ENCODE data around the gene ATP6AP2. TPM values are rescaled to one million over a fixed set of nuclear protein-coding genes. Genes with fewer than 3 reads are reported as not detected.

The ATP6AP2 gene
- total RNA-seq, 2 donors from 2014 or later, result 44.9 to 82.6 TPM

GRCh38 chrX:40644821-40645358 is 64.1 kb downstream of the ATP6AP2 start:
- ATAC-seq (replicated peaks), result peak; percentile 61
- H3K27ac Mint-ChIP-seq, result peak overlapping the region; percentile 90
- peak overlapping the region; percentile 91 for H3K4me3 Mint-ChIP-seq
- peaks cover 15% of the 10 kb centered on the region for H3K4me1 Mint-ChIP-seq
- H3K36me3 Mint-ChIP-seq (ENCODE audit: low read depth), result peaks cover 55% of the 10 kb centered on the region
- no peaks in the 10 kb centered on the region for H3K9me3 Mint-ChIP-seq
- no peaks in the 10 kb centered on the region for H3K27me3 Mint-ChIP-seq

DNA sequence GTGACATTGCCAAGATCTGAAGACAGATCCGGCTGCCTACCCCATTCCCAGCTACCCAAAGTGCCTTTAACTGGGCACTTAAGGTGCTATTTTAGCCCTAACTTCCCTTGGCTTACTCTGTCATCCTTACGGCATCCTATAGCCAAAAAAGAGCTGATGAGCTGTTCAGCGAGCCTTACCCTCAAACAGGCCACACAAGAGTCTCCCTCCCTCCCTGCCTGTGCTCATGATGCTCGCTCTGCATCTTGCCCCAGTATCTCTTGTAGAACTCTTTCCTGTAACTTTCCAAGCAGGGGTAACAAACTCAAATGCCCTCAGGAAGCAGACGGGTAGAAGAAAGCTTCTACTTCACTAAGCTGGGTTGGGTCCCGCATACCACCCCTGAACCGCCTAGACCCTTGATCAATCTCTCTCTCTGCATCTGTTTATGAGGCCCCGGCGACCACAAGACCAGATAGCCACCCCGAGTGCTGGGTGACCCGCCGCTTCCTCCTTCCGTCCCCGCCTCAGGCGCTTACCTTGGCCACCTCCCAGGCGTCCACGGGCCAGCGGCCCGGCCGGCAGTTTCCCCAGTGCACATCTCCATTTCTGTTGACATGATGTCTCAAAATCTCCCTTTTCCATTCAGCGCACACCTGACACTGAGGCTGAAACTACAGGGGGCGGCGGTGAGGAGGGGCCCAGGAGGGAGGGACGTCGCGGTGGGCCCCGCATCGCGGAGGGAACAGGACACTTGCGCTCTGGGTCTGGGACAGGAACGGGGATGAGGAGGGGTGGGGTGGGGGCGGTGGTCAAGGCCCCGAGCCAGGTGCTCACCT is 65.9 kb downstream of the ATP6AP2 start:
- peak; percentile 40 for ATAC-seq (replicated peaks)
- peaks cover 15% of the 10 kb centered on the region for H3K4me1 Mint-ChIP-seq
- H3K27me3 Mint-ChIP-seq, result no peaks in the 10 kb centered on the region
- peaks cover 55% of the 10 kb centered on the region for H3K36me3 Mint-ChIP-seq (ENCODE audit: low read depth)
- peak overlapping the region; percentile 95 for H3K27ac Mint-ChIP-seq
- H3K4me3 Mint-ChIP-seq, result peak overlapping the region; percentile 91
- H3K9me3 Mint-ChIP-seq, result no peaks in the 10 kb centered on the region

DNA sequence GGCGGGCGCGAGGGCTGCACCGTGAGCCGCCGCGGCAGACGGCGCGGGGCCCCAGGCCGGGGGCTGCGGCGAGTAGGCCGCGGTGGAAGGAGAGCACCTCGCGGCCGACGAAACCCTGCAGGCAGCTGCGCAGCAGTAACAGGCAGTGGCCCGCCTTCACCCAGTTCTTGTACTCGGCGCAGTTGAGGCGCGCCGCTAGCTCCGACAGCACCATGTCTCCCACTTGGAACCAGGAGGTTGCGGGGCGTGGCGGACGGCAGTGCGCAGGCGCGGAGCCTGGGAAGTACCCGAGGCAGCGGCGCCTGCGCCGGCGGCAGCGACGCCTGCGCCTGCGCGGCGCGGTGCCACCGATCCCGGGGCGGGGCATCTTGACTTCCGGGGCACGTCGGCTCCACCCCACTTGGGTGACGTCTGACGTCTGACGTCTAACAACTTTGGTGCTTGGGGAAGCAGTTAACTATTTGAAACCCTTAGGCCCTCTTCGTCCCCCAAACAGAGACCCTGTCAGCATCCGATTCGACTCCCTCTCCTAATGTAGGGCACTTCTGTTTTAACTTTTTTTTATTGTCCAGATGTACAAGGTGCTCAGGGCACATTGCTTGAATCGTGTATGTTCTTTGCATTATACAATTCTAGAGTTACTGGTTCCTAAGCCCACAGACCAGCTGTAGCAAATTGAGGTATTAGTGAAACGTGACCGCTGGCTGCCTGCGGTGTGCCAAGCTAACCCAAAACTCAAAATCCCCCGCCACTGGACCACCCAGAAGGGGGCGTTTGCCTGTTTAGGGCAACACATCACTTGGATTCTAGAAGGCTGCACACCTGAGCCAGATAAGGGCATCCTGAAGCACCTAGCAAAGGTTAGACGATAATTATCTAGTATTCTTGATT is 66.8 kb downstream of the ATP6AP2 start, which contains the start of gene CXorf38:
TSS of gene CXorf38 (minus strand) at position 255 of the 891 bp plus-strand sequence. CDS start at position 214, 41 bp downstream.
- Mint-ChIP-seq H3K4me3 (peak within 1 kb of the TSS; percentile 91), H3K27ac (peak within 1 kb of the TSS; percentile 95), H3K27me3 (no peaks in the 10 kb centered on the region), H3K9me3 (no peaks in the 10 kb centered on the region), H3K36me3 (ENCODE audit: low read depth) (peaks cover 50% of the 10 kb centered on the region), H3K4me1 (peaks cover 8% of the 10 kb centered on the region)
- peak; percentile 77 for ATAC-seq (replicated peaks)

- Mint-ChIP-seq H3K4me3 (no peak overlapping the region), H3K27ac (no peak overlapping the region), H3K9me3 (no peaks in the 10 kb centered on the region), H3K27me3 (no peaks in the 10 kb centered on the region), H3K36me3 (ENCODE audit: low read depth) (peaks cover 50% of the 10 kb centered on the region), H3K4me1 (no peaks in the 10 kb centered on the region)
- no peak for ATAC-seq (replicated peaks)
Observed at GRCh38 chrX:40651620-40652223, 71.0 kb downstream of the ATP6AP2 start.

DNA sequence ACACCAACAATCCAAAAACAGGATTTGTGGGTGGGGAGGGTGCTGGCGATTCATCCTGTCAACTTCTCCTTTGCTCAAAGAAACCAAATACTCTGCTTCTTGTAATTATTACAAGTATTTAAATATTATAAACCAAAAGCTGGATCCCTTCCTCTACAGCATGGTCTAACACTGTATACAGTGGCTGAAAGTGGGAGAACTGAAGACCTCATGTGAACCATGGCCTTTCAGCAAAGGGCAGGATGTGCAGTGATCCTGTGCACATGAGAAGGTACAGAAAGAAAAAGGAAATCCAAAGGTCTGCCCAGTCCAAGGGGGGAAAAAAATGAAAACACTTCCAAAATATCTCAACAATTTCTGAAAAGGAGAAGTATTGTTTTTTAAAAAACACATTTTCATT is 71.9 kb downstream of the ATP6AP2 start:
- peaks cover 54% of the 10 kb centered on the region for H3K36me3 Mint-ChIP-seq (ENCODE audit: low read depth)
- no peak for ATAC-seq (replicated peaks)

DNA sequence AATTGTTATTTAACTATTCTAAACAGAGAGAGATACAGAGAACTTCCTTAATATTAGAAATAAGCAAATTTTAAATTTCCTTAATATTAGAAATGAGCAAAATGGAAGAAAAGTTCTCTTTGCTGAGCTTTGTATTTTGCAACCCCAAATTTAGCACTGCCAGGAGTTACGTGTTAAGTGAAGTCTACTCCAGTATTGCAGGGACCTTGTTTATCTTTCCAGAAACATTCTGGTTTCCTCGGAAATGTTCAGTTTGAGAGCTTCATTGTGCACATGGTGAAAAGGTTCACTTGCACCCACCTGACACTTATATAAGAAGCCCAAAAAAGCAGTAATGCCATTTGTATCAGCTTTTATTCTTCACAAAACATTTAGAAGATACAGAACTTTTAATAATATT is 72.8 kb downstream of the ATP6AP2 start:
- no peaks in the 10 kb centered on the region for H3K27me3 Mint-ChIP-seq
- no peaks in the 10 kb centered on the region for H3K4me1 Mint-ChIP-seq
- no peak overlapping the region for H3K4me3 Mint-ChIP-seq
- H3K36me3 Mint-ChIP-seq (ENCODE audit: low read depth), result peaks cover 55% of the 10 kb centered on the region
- ATAC-seq (replicated peaks), result no peak
- H3K27ac Mint-ChIP-seq, result peak overlapping the region; percentile 82
- H3K9me3 Mint-ChIP-seq, result no peaks in the 10 kb centered on the region

More for the DNA sequence above, 71.9 kb downstream of the ATP6AP2 start:
- Mint-ChIP-seq H3K27me3 (no peaks in the 10 kb centered on the region), H3K27ac (no peak overlapping the region), H3K9me3 (no peaks in the 10 kb centered on the region), H3K4me3 (no peak overlapping the region), H3K4me1 (no peaks in the 10 kb centered on the region)

Other genes starting within 250 kb of the ATP6AP2 start
- gene MPC1L, start 42.5 kb downstream of the ATP6AP2 start, total RNA-seq, result not detected
- 10 to 100 TPM; 18.7 to 21.5 TPM for gene CXorf38, start 66.6 kb downstream of the ATP6AP2 start, total RNA-seq
- 10 to 100 TPM; 39.4 to 41.8 TPM for gene MED14, start 154.6 kb downstream of the ATP6AP2 start, total RNA-seq